AG04449 (cell line): Measurements from ENCODE around the gene ANXA8.
"Not testable (repeated sequence)": the region's sequence is repeated elsewhere in the genome, so short reads cannot be mapped to it uniquely, and the experiment has no call there.

Experiments
- CTCF ChIA-PET: fragments of 350-600 bp; formaldehyde crosslinking; extraction: SDS; loops from one replicate; lab custom pipeline; 2021; ENCODE audit warnings: antibody characterized with exemption; lab: Yijun Ruan, JAX
- POLR2A ChIA-PET: fragments of 400-600, 350-600 bp; formaldehyde crosslinking; extraction: SDS; loops from one replicate; lab custom pipeline; 2020; ENCODE audit warnings: antibody characterized with exemption, inconsistent platforms; lab: Yijun Ruan, JAX
- DNase-seq: peaks from one replicate; pipeline ENCODE4 v3.0.0-alpha.2; 2010; ENCODE audit warnings: low read depth, low spot score
- H3K4me3 ChIP-seq: 2 replicates; pipeline ENCODE4 v1.5.1; 2011; ENCODE audit warnings: low read depth, mild to moderate bottlenecking, control low read depth, low read length
- CTCF ChIP-seq: IDR thresholded peaks from one replicate; pipeline ENCODE4 v1.5.1; 2011; ENCODE audit warnings: mild to moderate bottlenecking, moderate library complexity, low read length, control low read depth, inconsistent platforms; ENCODE audit not compliant: insufficient read depth; ENCODE audit errors: missing control alignments

The ANXA8 gene

DNA sequence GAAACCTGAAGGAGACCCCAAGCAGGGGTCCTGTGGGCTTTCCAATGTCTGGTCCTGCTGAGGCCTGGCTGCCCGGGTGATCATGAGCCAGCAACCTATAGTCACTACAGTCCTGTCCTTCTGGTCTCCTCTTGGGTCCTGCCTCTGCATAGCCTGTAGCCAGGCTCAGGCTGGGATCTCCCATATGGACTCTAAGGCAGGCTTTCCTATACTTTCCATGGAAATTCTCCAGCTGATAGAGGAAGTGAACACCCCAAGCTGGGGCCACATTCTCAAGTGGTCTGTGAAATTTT, 26.4 kb downstream of the ANXA8 start:
- no peak overlapping the region for H3K4me3 ChIP-seq
- no peak for DNase-seq
- ChIA-PET CTCF (no interaction called here), POLR2A (no interaction called here)
- TF ChIP-seq CTCF = no peak

DNA sequence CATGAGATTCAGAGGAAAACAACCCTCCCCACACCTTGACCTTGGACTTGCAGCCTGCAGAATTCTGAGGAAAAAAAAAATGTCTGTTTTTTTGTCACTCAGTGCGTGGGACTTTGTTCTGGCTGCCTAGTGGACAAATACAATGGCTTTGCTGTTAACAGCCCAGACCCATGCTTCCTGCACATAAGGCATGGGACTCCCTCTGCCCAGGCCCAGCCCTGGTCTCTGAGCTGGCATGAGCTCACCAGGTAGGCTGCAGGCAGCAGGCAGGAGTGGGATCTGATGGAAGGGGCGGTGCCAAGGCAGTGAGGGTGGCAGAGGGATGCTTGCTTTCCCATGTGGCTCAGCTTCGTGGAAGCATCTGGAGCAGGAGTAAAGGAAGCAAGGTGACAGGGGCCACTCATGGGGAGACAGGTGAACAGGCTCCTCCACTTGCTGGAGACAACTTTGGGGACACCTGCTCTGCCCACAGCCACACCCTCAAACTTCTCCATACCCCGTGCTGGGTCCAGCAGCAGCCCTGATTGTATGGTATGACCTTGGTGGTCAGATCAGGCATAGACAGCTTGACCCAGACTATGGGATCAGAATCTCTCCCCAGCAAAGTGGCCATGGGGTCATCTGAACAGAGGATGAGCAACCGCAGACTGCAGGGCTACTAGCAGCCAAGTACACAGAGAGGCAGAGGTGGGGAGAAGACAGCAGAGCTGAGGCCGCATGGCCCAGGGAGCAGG, 27.0 kb downstream of the ANXA8 start:
- ChIA-PET POLR2A (no interaction called here), CTCF (no interaction called here)
- no peak overlapping the region for H3K4me3 ChIP-seq
- no peak for DNase-seq
- TF ChIP-seq CTCF = no peak

- TF ChIP-seq CTCF = no peak
- ChIA-PET POLR2A (no interaction called here), CTCF (interaction anchor here (0.8 kb wide), 1 partner anchor 93 kb away, joined by 3 read pairs; no protein-coding TSS in a partner anchor)
- H3K4me3 ChIP-seq = no peak overlapping the region
- no peak for DNase-seq
Measured at GRCh38 chr10:47456079-47456785, 27.7 kb downstream of the ANXA8 start.

DNA sequence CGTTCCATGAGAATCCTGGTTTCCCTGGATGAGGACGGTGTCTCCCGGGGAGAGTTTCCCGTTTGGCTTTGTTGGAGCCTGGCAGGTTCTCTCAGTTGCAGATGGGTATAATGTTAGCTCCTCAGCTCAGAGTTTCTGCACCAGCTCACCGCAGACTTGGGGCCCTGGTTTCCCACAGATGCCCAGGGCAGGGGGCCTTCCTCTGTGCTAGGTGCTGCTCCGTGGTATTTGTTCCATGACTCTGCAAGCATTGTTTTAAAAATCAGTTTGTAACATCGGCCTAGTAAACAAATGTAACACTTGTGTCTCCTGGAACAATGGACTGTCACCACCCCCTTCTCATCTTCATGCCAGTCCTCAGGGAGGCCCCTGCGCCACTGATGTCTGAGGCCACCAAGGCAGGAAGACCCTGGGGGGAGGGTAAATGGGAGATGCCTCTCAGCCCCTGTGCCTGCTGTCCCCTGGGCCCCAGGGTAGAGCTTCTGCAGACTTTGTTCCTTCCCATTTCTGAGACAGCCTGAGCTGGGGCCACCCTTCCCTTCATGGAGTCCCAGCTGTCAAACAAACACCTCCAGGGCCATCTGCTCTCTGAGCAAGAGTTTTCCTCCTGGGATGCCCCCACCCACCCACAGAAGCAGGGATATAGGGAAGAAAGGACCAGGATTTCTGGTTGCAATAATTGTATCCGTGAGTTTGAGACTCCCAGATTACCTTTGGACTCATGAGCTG, 28.4 kb downstream of the ANXA8 start:
- H3K4me3 ChIP-seq, POLR2A ChIA-PET, DNase-seq: not testable (repeated sequence)
- CTCF ChIA-PET = interaction anchor here (0.8 kb wide), 1 partner anchor 92 kb away, joined by 3 read pairs; no protein-coding TSS in a partner anchor

DNA sequence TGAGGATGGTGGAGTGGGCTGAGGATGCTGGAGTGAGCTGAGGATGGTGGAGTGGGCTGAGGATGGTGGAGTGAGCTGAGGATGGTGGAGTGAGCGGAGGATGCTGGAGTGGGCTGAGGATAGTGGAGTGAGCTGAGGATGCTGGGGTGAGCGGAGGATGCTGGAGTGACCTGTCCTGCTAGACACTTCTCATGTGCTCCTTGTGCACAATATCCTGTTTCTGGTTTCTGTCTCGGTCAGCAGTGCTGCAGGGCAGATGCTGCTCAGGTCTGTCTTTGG, 29.2 kb downstream of the ANXA8 start:
- TF ChIP-seq CTCF = no peak
- POLR2A ChIA-PET = no interaction called here
- no peak overlapping the region for H3K4me3 ChIP-seq
- CTCF ChIA-PET = no interaction called here
- DNase-seq = no peak

DNA sequence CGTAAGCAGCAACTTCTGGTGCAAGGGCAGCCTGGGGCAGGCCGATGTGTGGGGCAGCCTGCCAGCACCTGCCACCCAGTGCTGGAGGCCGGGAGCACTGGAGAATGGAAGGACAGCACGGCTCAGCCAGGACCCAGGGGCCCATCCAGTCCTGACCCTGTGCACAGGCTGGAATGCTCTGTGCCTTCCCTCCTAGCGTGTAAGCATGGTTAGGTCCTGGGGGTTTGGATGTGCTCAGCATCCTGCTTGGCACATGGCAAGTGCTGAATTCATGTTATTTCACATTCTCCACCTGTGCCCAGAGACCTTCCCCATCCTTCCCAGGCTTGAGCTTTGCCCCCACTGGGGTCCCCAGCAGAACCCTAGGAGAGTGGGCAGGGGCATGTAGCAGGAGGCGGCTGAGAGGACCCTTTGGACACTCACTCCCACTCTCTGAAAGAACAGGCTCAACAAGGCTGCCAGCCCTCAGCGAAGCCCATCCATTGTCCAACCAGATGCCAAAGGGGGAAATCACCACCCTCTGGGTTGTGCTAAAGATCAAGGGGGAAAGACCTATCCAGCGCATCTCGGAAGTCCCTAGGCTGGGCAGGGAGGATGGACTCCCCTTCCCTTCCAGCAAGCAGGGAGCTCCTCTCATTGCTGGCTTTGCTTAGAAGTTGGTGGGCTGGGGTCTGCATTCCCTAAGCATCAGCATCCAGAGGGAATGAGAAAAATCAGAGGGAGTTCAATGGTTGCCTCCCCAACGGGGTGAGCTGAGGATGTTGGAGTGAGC, 29.7 kb downstream of the ANXA8 start:
- ChIA-PET POLR2A (no interaction called here), CTCF (no interaction called here)
- no peak overlapping the region for H3K4me3 ChIP-seq
- DNase-seq = no peak
- no peak for TF ChIP-seq CTCF
